ENCODE measurements around the gene XPNPEP3. TPM values are rescaled to one million over a fixed set of nuclear protein-coding genes. Genes with fewer than 3 reads are reported as not detected.

The XPNPEP3 gene
- 10 to 100 TPM in 2 of 4 donors, 1 to 10 TPM in 2; 7.6 to 15.8 (median 10.2) TPM for total RNA-seq

GRCh38 chr22:40856513-40857308 is at the start of gene XPNPEP3, which contains the start of gene ST13:
Gene XPNPEP3, plus strand, starts transcription at chr22:40857148. Its CDS starts 34 bp downstream, at chr22:40857182.
Gene ST13, minus strand, starts transcription at chr22:40856639. Its CDS starts 99 bp downstream, at chr22:40856540.
- Histone ChIP-seq H3K4me1 (peaks cover 46 to 57% (median 54%) of the 10 kb centered on the region in 4 donors), H3K36me3 (peaks cover 0 to 12% (median 2%) of the 10 kb centered on the region in 4 donors), H3K27ac (replicated peaks in 1 of 4) (peak within 1 kb of the TSS; percentile 89 to 99 (median 97)), H3K27me3 (no peaks in the 10 kb centered on the region), H3K4me3 (peak within 1 kb of the TSS; percentile 61 to 94 (median 92)), H3K9me3 (no peaks in the 10 kb centered on the region)
- peak; percentile 99 for DNase-seq (ENCODE audit: extremely low spot score)
- TF ChIP-seq POLR2AphosphoS5 (IDR thresholded peaks at IDR 0.05): peak; percentile 79 to 87
- TF ChIP-seq POLR2A (IDR thresholded peaks at IDR 0.05; ENCODE audit: low read depth): peak; percentile 63
- TF ChIP-seq CTCF (IDR thresholded peaks at IDR 0.05): peak in 1 of 3 experiments; percentile 6
- TF ChIP-seq EP300 (IDR thresholded peaks at IDR 0.05): no peak
- intact Hi-C loops (cut with DNase I): loop anchor here (5.0 kb wide), 2 partner anchors 39 to 579 kb away; partner anchors contain the start of gene SLC25A17
- 0% methylated on average over 44 of the region's 63 CpGs for WGBS

GRCh38 chr22:40808018-40808841 is 48.7 kb upstream of the XPNPEP3 start:
- intact Hi-C loops (cut with DNase I): no loop called here

GRCh38 chr22:40813912-40814315 is 43.0 kb upstream of the XPNPEP3 start:
- no peak overlapping the region for H3K27ac ChIP-seq (replicated peaks in 1 of 4)
- intact Hi-C loops (cut with DNase I): no loop called here
- no peak for DNase-seq (ENCODE audit: extremely low spot score)
- H3K4me1 ChIP-seq: peaks cover 14 to 27% (median 21%) of the 10 kb centered on the region in 4 donors
- peaks cover 0 to 7% (median 5%) of the 10 kb centered on the region in 4 donors for H3K36me3 ChIP-seq
- H3K27me3 ChIP-seq: no peaks in the 10 kb centered on the region
- no peak overlapping the region for H3K4me3 ChIP-seq
- no peaks in the 10 kb centered on the region for H3K9me3 ChIP-seq
- TF ChIP-seq EP300 (IDR thresholded peaks at IDR 0.05) (no peak), POLR2AphosphoS5 (IDR thresholded peaks at IDR 0.05) (no peak), CTCF (IDR thresholded peaks at IDR 0.05) (no peak), POLR2A (IDR thresholded peaks at IDR 0.05; ENCODE audit: low read depth) (no peak)

More at GRCh38 chr22:40808018-40808841, 48.7 kb upstream of the XPNPEP3 start:
- Histone ChIP-seq H3K27me3 (no peaks in the 10 kb centered on the region), H3K36me3 (peaks cover 0 to 9% (median 2%) of the 10 kb centered on the region in 4 donors), H3K9me3 (no peaks in the 10 kb centered on the region), H3K4me3 (no peak overlapping the region), H3K27ac (replicated peaks in 1 of 4) (no peak overlapping the region), H3K4me1 (peaks cover 0 to 9% (median 3%) of the 10 kb centered on the region in 4 donors)
- TF ChIP-seq POLR2AphosphoS5 (IDR thresholded peaks at IDR 0.05) (no peak), CTCF (IDR thresholded peaks at IDR 0.05) (no peak), POLR2A (IDR thresholded peaks at IDR 0.05; ENCODE audit: low read depth) (no peak), EP300 (IDR thresholded peaks at IDR 0.05) (no peak)
- WGBS: 55% methylated on average over 6 of the region's 6 CpGs
- no peak for DNase-seq (ENCODE audit: extremely low spot score)

GRCh38 chr22:40817737-40818136 is 39.2 kb upstream of the XPNPEP3 start:
- intact Hi-C loops (cut with DNase I): loop anchor here (5.0 kb wide), 1 partner anchor 40 kb away; the partner anchor contains the start of genes ST13 and XPNPEP3

More at GRCh38 chr22:40817737-40818136, 39.2 kb upstream of the XPNPEP3 start:
- Histone ChIP-seq H3K4me1 (peaks cover 20 to 34% (median 30%) of the 10 kb centered on the region in 4 donors), H3K36me3 (peaks cover 0 to 14% (median 5%) of the 10 kb centered on the region in 4 donors), H3K27ac (replicated peaks in 1 of 4) (no peak overlapping the region), H3K4me3 (peak overlapping the region in 3 of 4 donors; percentile 89 to 95 (median 95)), H3K9me3 (no peaks in the 10 kb centered on the region), H3K27me3 (no peaks in the 10 kb centered on the region)
- DNase-seq (ENCODE audit: extremely low spot score): no peak
- WGBS: 83% methylated on average over 4 of the region's 4 CpGs
- TF ChIP-seq POLR2AphosphoS5 (IDR thresholded peaks at IDR 0.05) (no peak), EP300 (IDR thresholded peaks at IDR 0.05) (no peak), CTCF (IDR thresholded peaks at IDR 0.05) (no peak)

All from esophagus muscularis mucosa (tissue), 4 donors.